Transverse colon (tissue), 4 donors: ENCODE results near the gene TMEM252. TPM values are rescaled to one million over a fixed set of nuclear protein-coding genes. Genes with fewer than 3 reads are reported as not detected.
A peak's percentile ranks its signal among the peaks of the same experiment; 100 is the strongest.

Source experiments
- DNase-seq: peaks from one replicate; pipeline ENCODE4 v3.0.0-alpha.2; 2019
- H3K27ac ChIP-seq, 4 donors: fragments of 200-600 bp; sonication (generic); 2 replicates each; pipeline ENCODE4 v1.5.1; 2016 to 2018; ENCODE audit warnings: inconsistent platforms in 4 of 4
- H3K27me3 ChIP-seq: fragments of 200-600 bp; sonication (generic); 2 replicates; pipeline ENCODE4 v1.5.1; 2017; ENCODE audit warnings: inconsistent platforms
- H3K36me3 ChIP-seq, 4 donors: fragments of 200-600 bp; sonication (generic); 2 replicates each; pipeline ENCODE4 v1.5.1; 2017 to 2019; ENCODE audit warnings: inconsistent platforms in 4 of 4
- H3K4me1 ChIP-seq, 4 donors: fragments of 200-600 bp; sonication (generic); 2 replicates each; pipeline ENCODE4 v1.5.1; 2017 to 2020; ENCODE audit warnings: inconsistent platforms in 4 of 4
- H3K4me3 ChIP-seq, 4 donors: fragments of 200-600 bp; sonication (generic); 1 replicate in 1 of 4; 2 replicates in 3 of 4; pipeline versions ENCODE4 v1.5.1 to v1.6.1; 2017 to 2019; ENCODE audit warnings: inconsistent platforms in 4 of 4
- H3K9me3 ChIP-seq, 2 donors: fragments of 200-600 bp; sonication (generic); 2 replicates each; pipeline ENCODE4 v1.5.1; 2017 to 2019; ENCODE audit warnings: inconsistent platforms in 2 of 2
- EP300 ChIP-seq: sonication (generic); formaldehyde crosslinking; IDR thresholded peaks from one replicate; pipeline ENCODE4 v1.6.1; 2017; ENCODE audit warnings: antibody characterized with exemption, low read depth
- POLR2A ChIP-seq: fragments of 450-650 bp; IDR thresholded peaks from one replicate; pipeline ENCODE4 v1.6.1; 2016; ENCODE audit warnings: antibody characterized with exemption, mild to moderate bottlenecking, moderate library complexity
- POLR2AphosphoS5 ChIP-seq, 3 donors: sonication (generic); formaldehyde crosslinking; IDR thresholded peaks; one replicate each; pipeline ENCODE4 v1.6.1; 2016; ENCODE audit warnings: antibody characterized with exemption in 3 of 3
- WGBS, 2 donors: methylation state at CpG; one replicate each; pipeline ENCODE4 v1.1.5; 2018; ENCODE audit warnings: low coverage in 1 of 2; 5-methylcytosine and 5-hydroxymethylcytosine counted together
- in situ Hi-C, 4 donors: fragments of 200-750 bp; cut with MboI; loops; one replicate each; pipeline versions ENCODE4 v1.15.0 to v1.15.1; 2017; ENCODE audit warnings: low sequenced_read_pairs in 3 of 4, low pct_ligation_motif_present in 1 of 4, low pct_unique_long_range_greater_than_20kb in 1 of 4
- intact Hi-C: fragments of 100-400 bp; cut with DNase I; formaldehyde crosslinking; loops from one replicate; pipeline ENCODE4 v1.15.1; 2023; ENCODE audit warnings: low total_unique reads
- total RNA-seq, 4 donors: library from RNA; depleted of rRNA; stranded (reverse); fragments of >200 nt; gene quantifications; one replicate each; pipeline ENCODE4 v1.1.0, GENCODE V29; 2016
- TF ChIP-seq, protein P1 (sequence below), 5 experiments: fragments of 200-600 bp in 3 of 5; fragments of 450-650 bp in 2 of 5; sonication (generic) in 3 of 5; IDR thresholded peaks; 1 replicate in 2 of 5; 2 replicates in 3 of 5; pipeline ENCODE4 v1.5.1; 2016 to 2017; ENCODE audit warnings: antibody characterized with exemption in 5 of 5, inconsistent platforms in 3 of 5, mild to moderate bottlenecking in 2 of 5, moderate library complexity in 1 of 5

The TMEM252 gene
- total RNA-seq, 4 donors from 2014 or later, result 0.48 to 2.3 TPM; not detected in 2

DNA sequence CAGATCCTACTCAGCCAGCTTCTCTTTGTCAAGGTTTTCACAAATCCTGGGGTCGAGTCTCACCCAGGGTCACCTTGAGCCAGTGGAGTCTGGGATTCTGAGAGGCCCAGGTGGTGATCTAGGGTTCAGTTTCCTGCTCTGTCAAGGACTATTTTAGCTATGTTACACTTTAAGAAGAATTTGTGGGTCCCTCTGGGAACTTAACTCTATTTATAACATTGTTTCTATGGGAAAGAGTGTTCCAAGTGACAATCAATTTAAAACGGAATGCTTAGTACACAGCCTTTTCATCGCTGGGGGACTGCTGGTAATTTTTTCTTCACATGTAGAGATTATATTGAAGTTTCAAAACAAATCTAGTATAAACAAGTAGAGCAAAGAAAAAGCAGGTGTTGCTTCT, 26.9 kb upstream of the TMEM252 start:
- in situ Hi-C loops, result no loop called here
- intact Hi-C loops, result no loop called here
- Histone ChIP-seq H3K27me3 (no peaks in the 10 kb centered on the region), H3K4me3 (no peak overlapping the region), H3K9me3 (no peaks in the 10 kb centered on the region), H3K36me3 (no peaks in the 10 kb centered on the region), H3K27ac (no peak overlapping the region), H3K4me1 (peaks cover 0 to 3% (median 0%) of the 10 kb centered on the region in 4 donors)
- no peak for DNase-seq
- TF ChIP-seq, protein P1, sequence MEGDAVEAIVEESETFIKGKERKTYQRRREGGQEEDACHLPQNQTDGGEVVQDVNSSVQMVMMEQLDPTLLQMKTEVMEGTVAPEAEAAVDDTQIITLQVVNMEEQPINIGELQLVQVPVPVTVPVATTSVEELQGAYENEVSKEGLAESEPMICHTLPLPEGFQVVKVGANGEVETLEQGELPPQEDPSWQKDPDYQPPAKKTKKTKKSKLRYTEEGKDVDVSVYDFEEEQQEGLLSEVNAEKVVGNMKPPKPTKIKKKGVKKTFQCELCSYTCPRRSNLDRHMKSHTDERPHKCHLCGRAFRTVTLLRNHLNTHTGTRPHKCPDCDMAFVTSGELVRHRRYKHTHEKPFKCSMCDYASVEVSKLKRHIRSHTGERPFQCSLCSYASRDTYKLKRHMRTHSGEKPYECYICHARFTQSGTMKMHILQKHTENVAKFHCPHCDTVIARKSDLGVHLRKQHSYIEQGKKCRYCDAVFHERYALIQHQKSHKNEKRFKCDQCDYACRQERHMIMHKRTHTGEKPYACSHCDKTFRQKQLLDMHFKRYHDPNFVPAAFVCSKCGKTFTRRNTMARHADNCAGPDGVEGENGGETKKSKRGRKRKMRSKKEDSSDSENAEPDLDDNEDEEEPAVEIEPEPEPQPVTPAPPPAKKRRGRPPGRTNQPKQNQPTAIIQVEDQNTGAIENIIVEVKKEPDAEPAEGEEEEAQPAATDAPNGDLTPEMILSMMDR (IDR thresholded peaks at IDR 0.05), result no peak
- no peak for TF ChIP-seq EP300
- TF ChIP-seq POLR2AphosphoS5 (IDR thresholded peaks at IDR 0.05), result no peak
- TF ChIP-seq POLR2A, result no peak
- 78 to 88% methylated on average over 3 of the region's 3 CpGs for WGBS, 2 donors

DNA sequence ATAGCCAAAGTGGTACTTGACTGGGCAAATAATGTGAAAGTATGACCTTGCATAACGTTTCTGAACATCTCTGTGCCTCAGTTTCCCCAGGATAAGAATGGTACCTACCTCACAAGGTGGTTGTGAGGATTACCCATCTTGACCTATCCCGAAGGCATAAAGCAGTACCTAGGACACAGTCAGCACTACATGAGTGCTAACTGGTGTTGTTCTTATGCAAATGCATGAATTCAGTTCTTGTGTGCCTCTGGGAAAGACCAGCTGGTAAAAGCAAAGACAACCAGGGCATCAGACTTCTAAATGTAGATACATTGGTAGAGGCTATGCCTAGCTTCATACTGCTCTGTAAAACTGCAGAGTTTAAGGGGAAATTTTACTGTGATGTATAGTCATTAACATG, 21.8 kb upstream of the TMEM252 start:
- Histone ChIP-seq H3K27ac (no peak overlapping the region), H3K27me3 (no peaks in the 10 kb centered on the region), H3K9me3 (no peaks in the 10 kb centered on the region), H3K4me1 (peaks cover 0 to 11% (median 5%) of the 10 kb centered on the region in 4 donors), H3K36me3 (no peaks in the 10 kb centered on the region), H3K4me3 (no peak overlapping the region)
- 58 to 63% methylated on average over 1 to 2 of the region's 2 CpGs for WGBS, 2 donors
- in situ Hi-C loops, result no loop called here
- intact Hi-C loops, result no loop called here
- no peak for DNase-seq
- no peak for TF ChIP-seq EP300
- TF ChIP-seq, protein P1 (IDR thresholded peaks at IDR 0.05), result no peak
- no peak for TF ChIP-seq POLR2A
- TF ChIP-seq POLR2AphosphoS5 (IDR thresholded peaks at IDR 0.05), result no peak

DNA sequence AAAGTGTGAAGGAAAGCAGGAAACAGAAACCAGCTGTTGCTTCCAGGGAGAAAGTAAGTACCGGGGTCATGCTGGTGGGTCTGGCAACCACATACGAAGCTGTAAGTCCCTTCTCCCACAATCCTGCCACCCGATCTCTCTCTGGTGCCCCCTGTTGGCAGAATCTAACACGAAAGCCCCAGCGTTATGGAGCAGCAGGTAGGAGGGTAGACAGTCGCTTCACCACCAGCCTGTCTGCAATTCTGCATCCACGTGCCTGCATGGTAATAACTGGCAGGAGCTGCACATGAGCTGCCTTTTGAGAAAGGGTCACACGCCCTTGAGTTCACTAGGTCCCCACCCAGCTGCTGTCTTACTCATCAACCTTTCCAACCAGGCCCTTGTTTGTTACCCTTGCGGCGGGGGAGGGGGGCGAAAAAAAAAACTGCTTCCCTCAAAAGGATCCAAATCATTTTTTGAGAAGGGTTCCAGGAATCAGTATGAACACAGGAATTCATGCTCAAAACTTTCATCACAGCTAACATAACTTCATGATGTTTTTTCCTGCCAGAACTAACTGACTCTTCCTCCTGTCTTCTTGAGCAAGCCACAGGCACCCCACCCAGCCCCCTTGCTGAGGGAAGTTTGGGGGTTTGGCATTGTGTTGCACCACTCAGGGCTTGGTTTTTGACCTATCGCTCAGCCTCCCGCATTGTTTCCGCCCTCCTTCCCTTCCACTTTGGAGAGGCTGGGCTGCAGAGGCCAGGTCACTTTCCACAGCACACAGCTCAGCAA, 19.6 kb upstream of the TMEM252 start:
- no peaks in the 10 kb centered on the region for H3K36me3 ChIP-seq
- TF ChIP-seq, protein P1 (IDR thresholded peaks at IDR 0.05), result peak; percentile 27 to 45 (median 45)
- TF ChIP-seq POLR2A, result no peak
- H3K9me3 ChIP-seq, result no peaks in the 10 kb centered on the region
- WGBS, 2 donors, result 42% methylated on average over 14 of the region's 14 CpGs; no CpG with 5 or more reads in 1 of the 2 donors
- H3K4me3 ChIP-seq, result no peak overlapping the region
- H3K27me3 ChIP-seq, result no peaks in the 10 kb centered on the region
- peak overlapping the region; percentile 33 to 59 (median 41) for H3K27ac ChIP-seq
- intact Hi-C loops, result no loop called here
- peak; percentile 63 for DNase-seq
- in situ Hi-C loops, result no loop called here
- H3K4me1 ChIP-seq, result peaks cover 0 to 11% (median 5%) of the 10 kb centered on the region in 4 donors

DNA sequence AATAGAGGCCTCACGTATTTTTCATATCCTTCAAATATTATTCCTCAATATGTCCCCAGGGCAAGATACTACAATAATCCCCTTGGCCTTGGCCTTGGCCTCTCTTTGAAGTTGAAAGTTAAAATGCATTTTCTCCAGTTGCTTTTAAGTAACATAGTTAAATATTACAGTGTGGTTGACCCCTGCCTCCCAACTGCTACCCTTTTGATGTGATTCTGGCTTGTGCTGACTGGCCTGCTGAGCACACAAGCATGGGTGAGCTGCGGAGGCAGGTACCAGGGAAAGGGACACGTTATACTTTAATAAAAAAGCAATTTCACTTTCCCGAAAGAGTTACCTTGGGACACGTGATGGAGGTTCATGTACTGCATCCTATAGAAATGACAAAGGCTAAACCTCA, 17.9 kb upstream of the TMEM252 start:
- peaks cover 0 to 18% (median 6%) of the 10 kb centered on the region in 4 donors for H3K4me1 ChIP-seq
- H3K9me3 ChIP-seq, result no peaks in the 10 kb centered on the region
- no peak overlapping the region for H3K27ac ChIP-seq
- intact Hi-C loops, result no loop called here
- H3K4me3 ChIP-seq, result no peak overlapping the region
- no peaks in the 10 kb centered on the region for H3K27me3 ChIP-seq
- no peaks in the 10 kb centered on the region for H3K36me3 ChIP-seq
- in situ Hi-C loops, result no loop called here
- no peak for DNase-seq
- WGBS, 2 donors, result 88 to 100% methylated on average over 1 to 5 of the region's 5 CpGs
- TF ChIP-seq, protein P1 (IDR thresholded peaks at IDR 0.05), result no peak
- TF ChIP-seq POLR2A (no peak), EP300 (no peak), POLR2AphosphoS5 (IDR thresholded peaks at IDR 0.05) (no peak)
